GM21786 (cell line): ENCODE measurements around the gene VWF.

Experiments used
- ATAC-seq: cut with Tn5 transposase; IDR thresholded peaks from one replicate; pipeline ENCODE4 v1.9.1; 2021; ENCODE audit not compliant: unreplicated experiment

The VWF gene

GRCh38 chr12:6061660-6062059 is 62.8 kb downstream of the VWF start:
- ATAC-seq, result no peak

- no peak for ATAC-seq
These were observed 64.5 kb downstream of the VWF start for GRCh38 chr12:6059860-6060565.

GRCh38 chr12:6059221-6059620 is 65.2 kb downstream of the VWF start:
- no peak for ATAC-seq

- no peak for ATAC-seq
These were observed 65.8 kb downstream of the VWF start for GRCh38 chr12:6058481-6059161.

- ATAC-seq, result no peak
These were observed 66.8 kb downstream of the VWF start for GRCh38 chr12:6057700-6058099.

- no peak for ATAC-seq
These were observed 67.8 kb downstream of the VWF start for GRCh38 chr12:6056406-6057240.

GRCh38 chr12:6053541-6053940 is 70.9 kb downstream of the VWF start:
- ATAC-seq, result no peak

- ATAC-seq, result no peak
These were observed 71.5 kb downstream of the VWF start for GRCh38 chr12:6052940-6053329.

GRCh38 chr12:6052206-6052939 is 72.1 kb downstream of the VWF start:
- no peak for ATAC-seq

- no peak for ATAC-seq
These were observed 74.5 kb downstream of the VWF start for GRCh38 chr12:6049992-6050391.

GRCh38 chr12:6049587-6049986 is 74.9 kb downstream of the VWF start:
- no peak for ATAC-seq

GRCh38 chr12:6047249-6048237 is 76.9 kb downstream of the VWF start:
- ATAC-seq, result no peak

GRCh38 chr12:6046511-6047180 is 77.8 kb downstream of the VWF start:
- ATAC-seq, result no peak

GRCh38 chr12:6045438-6045837 is 79.0 kb downstream of the VWF start:
- ATAC-seq, result no peak

GRCh38 chr12:6044082-6044481 is 80.4 kb downstream of the VWF start:
- ATAC-seq, result no peak

GRCh38 chr12:6042446-6042845 is 82.0 kb downstream of the VWF start:
- no peak for ATAC-seq

GRCh38 chr12:6041891-6042290 is 82.6 kb downstream of the VWF start:
- ATAC-seq, result no peak

- ATAC-seq, result no peak
These were observed 83.7 kb downstream of the VWF start for GRCh38 chr12:6040815-6041214.

GRCh38 chr12:6039894-6040601 is 84.4 kb downstream of the VWF start:
- ATAC-seq, result no peak
